HG03196 (cell line): Measurements from ENCODE around the gene LAMB1.

Source experiments
- ATAC-seq: cut with Tn5 transposase; IDR thresholded peaks from one replicate; pipeline ENCODE4 v1.9.1; 2021; ENCODE audit not compliant: unreplicated experiment

The LAMB1 gene

DNA sequence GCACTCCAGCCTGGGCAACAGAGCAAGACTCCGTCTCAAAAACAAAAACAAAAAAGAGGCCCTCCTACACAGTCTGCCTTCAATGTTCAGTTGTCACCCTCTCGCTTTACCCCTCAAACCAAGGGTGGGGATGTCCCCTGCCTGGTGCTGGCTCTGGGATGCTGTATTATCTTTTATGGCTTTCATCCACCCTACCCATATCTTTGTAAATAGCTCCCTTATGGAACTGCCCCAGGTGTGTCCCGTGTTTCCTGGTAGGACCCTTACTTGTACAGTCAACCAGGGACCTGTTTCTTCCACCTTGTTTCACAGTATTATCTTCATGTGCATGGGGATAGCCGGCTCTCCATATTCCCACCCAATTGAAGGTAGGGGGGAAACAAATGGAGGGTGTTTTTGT is 15.7 kb upstream of the LAMB1 start:
- no peak for ATAC-seq

DNA sequence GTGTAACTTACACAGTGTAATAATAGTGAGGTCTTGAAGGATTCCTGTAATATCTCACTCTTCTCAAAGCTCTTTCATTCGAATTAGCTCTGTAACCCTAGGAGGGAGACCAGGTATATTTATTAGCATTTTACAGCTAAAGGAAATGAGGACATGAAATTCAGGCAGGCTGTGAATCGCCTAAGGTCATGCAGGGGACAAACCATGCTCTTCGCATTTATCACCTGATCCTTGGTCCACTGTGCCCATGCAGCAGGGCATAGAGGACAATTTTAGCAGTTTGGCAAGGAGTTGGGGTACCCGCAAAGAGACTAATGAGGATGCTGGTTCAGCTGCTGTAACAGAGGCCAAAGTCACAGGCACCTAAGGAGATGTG is 14.8 kb upstream of the LAMB1 start:
- no peak for ATAC-seq

DNA sequence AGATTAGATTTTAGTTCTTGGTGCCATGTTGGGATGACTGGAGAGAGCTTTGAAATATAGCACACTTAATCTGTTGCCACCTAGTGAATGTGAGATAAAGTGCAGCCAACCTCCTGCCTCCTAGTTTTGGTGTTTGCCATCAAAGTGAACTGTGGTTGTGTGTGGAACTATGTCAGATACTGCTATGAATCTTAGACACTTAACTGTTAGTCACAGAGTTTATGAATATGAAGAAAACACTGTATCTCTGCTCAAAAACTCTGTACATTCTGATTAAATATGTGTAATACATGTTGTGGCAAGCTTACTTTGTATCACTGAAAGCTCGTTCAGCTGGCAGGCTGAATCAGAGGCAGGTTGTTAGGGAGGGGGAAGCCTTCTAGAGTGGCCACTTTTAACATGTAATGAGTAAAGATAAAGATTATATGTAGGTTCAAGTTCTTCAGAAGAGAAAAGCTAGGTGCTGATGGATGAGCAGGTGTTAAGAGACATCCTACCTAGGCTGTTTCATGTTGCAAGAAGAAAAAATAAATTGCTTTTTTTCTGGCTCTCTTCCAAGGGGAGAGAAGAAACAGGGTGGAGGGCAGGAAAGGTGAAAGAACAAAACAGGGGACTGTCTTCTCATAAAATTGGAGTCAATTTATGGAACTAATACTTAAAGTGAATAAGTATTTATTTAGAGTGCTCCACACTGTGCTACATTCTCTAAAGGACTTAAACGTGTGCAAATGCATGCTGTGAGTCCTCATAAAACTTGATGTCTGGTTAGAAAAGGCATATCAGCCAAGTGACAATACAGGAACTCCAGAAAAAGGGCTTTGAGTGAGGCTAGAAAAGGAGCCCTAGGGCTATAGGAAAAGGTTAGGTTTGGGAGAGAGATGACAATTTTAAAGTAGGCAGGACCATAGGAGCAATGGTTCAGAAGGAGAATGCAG is 14.1 kb upstream of the LAMB1 start:
- no peak for ATAC-seq

DNA sequence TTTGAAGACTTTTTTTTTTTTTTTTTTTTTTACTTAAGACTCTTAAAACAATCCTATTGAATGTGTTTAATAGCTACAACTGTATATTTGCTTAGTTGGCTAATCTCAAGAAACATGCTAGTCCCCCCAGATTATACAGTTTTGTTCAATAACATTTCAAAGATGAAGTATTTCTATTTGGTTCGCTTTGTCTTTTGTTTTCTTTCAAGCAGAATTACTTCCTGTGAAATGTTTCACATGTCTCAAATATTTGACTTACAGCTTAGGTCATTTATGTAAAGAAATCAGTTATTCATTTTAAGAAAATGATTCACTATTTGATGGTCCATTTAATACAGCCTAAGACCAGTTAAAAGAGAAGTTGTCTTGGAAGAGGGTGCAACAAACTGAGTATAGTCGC is 12.8 kb upstream of the LAMB1 start:
- no peak for ATAC-seq

DNA sequence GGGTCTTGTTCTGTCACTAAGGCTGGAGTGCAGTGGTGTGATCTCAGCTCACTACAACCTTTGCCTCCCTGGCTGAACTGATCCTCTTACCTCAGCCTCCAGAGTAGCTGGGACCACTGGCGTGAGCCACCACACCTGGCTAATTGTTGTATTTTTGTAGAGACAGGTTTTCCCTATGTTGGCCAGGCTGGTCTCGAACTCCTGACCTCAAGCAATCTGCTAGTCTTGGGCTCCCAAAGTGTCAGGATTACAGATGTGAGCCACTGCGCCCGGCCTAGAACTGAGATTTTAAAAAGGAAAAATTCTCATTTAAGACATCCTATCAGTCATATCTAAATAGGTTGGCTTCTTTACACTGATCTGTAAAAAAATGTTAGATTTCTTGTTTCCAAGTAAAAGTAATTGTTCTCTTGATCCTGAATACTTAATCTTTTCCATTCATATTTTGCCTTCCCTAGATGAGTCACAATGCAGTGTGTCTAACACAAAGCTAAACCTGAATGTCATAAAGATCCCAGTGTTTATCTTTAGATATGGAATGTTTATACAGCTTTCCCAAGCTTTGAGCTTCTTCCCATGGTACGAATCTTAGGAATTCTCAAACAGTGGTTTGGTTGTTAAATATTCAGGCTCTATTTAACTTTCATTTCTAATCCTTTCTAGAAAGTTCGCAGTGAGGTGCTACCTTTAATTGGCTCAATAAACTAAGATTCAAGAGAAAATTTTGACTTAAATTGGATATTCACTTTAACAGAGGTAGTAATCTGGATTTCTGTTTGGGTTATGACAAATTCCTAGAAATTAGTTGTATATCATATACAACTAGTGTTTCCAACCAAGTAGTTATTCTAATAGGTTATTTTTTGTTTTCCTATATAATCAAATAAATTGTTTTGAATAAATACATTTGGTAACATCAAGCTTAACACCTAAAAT is 12.1 kb upstream of the LAMB1 start:
- ATAC-seq = no peak

DNA sequence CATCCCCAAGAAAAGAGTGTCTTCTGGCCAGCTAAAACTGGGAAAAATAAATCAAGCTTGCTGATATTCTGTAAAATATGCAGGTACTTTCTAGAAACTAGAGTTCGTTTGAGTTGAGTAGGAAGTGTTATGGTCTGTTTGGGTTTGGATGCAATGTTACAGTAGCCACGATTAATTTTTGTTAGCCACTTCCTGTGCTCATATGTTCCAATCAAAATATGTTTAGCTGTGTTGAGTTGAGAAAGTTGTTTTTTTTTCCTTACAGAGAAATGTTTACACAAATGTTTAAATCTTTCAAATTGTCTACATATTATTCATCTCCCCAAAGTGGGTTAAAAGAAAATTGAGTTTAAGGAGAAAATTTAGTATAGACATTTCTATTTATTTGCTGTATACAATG is 11.3 kb upstream of the LAMB1 start:
- ATAC-seq = no peak

DNA sequence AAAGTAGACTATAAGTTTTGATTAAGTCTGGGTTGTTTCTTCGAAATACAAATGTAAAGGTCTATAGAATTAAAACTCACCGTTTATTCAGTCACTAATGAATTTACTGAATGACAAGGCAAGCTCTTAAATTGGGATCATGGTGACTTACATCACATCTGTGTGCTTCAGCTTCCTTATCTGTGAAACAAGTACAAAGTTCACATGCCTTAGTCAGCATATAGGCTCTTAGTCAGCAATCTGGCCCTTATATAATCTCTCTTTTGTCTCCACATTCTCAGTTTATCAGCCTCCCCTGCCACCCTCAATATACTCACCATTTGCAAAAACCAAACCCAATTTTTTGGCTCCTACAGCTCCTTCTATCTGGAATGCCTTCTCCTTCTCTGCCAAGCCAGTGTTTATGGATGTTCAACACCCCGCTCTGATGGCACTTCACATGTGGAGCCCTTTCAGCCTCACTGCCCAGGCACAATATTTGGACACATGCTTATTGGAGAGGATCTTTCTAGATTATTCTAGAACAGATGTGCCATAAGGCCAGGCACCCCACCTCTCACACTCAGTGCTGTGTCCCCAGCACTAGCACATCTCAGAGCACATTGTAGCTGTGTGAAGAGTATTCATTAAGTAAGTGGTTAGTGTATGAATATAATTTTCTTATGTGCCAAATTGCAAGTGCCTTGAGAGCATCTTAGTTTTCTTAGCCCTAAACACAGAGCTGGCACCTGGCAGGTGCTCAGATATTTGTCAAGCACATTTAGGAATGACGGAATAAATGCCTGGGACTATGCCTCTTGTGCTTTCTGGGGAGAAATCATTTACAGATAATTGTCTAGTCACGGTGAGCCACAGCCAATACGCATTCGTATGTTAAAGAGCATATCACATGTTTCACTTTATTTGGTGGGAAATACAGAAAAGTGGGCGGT is 9.8 kb upstream of the LAMB1 start:
- ATAC-seq = no peak

DNA sequence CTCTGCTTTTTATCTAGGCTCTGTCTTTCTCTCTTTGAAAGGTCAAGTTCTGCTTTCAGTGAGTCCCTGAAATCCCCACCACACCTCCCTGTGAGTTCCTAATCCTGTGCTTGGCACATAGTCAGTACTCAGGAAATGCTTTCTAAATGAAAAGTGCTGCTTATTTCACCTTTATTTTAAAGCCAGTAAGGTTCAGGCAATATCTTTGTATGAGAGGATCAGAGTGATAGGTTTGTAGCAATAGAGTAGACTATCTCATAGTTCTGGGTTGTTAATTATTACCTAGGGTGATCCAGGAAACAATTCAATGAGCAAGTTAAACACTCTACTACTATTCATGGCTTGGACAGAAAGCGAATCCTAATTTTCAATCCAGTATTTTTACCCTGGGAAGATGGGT is 7.4 kb upstream of the LAMB1 start:
- ATAC-seq = no peak

DNA sequence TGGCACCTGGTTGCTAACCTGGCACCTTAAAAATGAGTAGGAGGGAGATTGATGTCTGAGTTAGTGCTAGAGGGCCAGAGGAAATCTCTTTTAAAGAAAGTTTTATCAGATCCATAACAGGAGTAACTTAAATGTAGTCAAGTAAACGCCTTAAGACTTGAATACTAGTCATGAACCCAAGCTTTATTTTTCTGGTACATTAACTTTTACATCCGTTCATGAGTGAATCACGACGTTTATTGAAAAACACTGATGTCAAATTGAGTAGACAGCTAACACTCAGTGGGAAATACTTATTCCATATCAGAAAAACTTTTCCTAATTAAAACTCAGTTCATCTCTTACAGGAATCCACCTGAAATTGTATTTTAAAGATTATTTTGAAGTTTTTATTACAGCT is 6.9 kb upstream of the LAMB1 start:
- no peak for ATAC-seq

DNA sequence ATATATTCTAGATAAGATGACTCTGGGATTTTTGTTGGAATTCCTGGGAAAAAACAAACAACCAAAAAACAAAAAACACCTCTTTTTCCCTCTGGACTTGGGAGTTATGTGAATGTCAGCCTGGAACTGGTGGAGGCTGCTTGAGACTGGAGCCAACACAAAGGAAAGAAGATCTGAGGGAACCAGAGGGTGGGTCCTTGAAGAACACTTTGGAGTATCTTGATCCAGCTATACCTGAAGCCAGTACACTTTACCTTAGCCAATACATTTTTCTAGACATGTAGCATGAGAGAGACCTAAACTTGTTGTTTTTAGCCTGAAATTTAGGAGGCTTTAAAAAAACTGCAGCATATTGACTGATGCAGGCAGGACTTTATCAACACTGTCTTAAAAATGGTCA is 5.9 kb upstream of the LAMB1 start:
- no peak for ATAC-seq

DNA sequence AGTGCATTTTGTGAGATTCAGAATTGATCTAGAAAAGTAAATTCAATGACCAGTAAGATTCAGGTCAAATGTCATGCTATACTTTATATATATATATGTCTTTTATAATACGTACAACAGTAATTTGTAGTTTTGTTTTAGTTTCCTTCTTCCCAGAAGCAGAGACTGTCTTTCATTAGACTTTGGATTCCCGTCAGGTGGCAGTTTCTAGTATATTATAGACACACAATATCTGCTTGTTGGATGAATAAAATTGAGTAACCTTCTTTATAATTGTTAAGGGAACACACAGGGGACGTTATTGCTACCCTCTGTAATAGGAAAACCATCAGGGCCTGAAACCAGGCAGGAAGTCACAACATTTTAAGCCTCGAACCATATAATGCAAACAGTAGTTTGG is 5.3 kb upstream of the LAMB1 start:
- no peak for ATAC-seq

DNA sequence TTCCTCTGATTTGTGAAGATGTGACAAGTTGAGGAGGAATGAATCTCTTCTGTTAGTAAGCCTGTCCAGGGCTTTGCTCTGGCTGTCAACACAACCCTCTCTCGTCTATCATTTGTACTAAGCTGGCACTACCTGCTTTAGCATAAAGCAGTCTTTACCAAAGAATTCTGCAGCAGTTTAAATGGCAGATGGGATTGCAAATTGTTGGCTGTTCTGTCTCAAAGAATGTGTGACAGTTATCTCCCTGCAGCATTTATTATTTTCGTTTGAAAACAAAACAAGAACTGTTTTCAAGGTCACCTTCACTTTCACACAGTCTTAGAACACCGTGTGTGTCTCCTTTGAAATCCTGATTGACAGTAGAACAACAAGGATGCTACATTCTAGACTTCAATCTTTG is 4.8 kb upstream of the LAMB1 start:
- ATAC-seq = no peak

DNA sequence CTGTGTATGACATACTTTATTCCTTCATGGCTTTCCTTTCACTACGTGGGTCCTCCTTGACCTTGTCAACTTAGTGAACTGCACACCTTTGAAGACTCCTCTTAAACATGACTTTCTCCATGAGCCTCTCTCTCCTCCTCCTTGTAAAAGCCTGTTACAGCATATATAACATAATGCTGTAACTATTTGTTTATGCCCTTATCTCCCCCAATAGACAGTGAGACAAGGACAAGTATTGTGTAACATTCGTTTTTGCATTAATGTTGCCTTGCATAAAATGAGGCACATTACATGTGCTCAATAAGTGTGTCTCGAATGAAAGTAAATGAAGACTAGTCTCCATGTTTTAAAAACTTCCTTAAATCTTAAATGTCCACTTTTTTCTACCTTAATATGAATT is 4.3 kb upstream of the LAMB1 start:
- no peak for ATAC-seq

DNA sequence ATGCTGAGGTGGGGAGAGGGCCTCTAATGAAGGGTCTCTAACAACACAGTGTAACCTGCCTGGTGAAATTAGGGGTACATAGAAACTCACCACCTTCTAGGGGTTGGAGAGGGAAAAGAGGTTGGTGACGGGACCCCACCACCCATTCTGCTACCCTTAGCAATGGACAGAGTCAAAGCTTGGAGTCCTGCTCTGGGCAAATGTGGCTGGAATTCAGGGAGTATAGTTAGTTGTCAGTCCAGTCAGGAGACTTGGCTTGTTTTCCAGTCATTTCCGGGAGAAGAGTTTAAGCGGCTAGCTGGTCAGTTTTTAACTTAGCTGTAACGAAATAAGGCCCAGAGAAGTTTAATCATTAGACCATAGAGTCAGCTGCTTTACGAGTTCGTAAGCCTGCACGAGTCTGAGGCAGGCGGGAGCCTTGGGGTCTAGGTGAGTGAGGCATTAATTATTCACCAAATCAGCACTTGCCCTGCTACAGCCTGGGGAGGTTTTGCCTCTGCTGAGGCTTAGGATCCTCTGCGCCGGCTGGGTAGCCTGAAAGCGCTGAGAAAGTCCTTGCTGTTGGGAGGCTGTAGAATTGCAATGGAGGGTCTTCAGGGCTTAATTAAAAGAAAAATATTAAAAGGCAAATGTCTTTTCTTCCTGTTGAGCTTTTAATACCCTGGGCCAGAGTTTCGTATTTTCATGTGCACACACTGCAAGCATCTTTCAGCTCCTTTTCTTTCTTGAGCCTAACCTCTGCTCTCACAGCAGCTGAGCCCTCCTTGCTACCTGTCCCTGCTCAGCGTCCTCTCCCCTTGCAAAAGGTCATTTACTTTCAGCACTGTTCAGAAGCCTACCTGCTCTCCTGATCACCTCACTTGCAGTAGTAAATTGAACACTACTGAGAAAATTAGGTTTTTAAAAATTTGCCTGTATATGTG is 1.5 kb upstream of the LAMB1 start:
- no peak for ATAC-seq

DNA sequence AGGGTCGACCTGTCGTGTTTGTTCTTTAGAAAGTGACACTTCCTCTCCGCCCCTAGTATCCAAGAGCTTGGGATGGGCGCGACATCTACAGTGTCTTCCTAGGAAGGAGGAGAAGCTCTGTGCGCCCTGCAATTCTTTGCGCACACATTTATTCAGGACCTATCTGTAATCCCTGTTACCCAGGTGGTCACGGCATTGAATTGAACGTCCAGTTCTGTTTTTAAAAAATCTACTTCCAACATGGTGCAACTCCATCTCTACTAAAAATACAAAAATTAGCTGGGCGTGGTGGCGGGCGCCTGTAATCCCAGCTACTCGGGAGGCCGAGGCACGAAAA is 606 bp upstream of the LAMB1 start:
- no peak for ATAC-seq

DNA sequence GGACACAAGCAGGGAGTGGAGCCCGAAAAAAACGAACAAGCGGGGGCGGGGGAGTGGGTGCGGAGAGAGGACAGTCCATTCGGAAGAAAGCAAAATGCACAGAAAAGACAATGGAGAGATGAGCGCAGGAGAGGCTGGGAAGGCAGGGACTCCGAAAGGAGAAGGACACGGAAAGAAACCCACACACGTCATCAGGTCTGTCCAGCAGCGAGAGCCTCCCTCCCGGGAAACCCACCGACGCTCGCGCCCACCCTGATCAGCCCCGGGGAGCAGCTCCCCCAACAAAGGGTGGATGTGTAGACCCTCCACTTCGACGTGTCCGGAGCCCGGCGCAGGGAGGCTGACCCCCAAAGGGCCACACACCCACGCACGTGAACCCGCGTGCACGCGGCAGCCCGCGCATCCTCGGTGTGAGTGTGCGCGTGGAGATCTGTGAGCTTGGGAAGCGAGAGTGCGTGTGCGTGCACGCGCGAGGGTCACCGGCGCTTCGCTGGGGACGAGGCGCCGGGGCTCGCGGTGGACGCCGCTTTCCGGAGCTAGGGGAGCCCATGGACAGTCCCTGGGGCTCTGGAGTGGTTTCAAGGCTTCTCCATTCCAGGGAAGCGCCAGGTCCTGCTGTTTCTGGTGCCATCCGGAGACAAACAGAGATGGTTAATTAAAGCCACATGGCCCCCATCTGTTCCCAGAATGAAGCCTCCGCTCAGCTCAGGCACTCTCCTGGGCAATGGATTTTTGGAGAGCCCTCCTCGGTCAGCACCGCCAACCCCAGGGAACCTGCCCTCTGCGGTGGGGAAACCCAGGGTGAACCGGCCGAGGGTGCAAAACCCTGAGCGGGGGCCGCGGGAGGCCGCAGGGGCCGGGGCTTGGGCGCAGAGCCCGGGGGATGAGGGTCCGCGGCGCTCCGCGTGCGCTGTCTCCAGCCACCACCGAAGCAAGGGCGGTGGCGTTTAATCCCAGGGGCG is 916 bp downstream of the LAMB1 start:
- no peak for ATAC-seq

DNA sequence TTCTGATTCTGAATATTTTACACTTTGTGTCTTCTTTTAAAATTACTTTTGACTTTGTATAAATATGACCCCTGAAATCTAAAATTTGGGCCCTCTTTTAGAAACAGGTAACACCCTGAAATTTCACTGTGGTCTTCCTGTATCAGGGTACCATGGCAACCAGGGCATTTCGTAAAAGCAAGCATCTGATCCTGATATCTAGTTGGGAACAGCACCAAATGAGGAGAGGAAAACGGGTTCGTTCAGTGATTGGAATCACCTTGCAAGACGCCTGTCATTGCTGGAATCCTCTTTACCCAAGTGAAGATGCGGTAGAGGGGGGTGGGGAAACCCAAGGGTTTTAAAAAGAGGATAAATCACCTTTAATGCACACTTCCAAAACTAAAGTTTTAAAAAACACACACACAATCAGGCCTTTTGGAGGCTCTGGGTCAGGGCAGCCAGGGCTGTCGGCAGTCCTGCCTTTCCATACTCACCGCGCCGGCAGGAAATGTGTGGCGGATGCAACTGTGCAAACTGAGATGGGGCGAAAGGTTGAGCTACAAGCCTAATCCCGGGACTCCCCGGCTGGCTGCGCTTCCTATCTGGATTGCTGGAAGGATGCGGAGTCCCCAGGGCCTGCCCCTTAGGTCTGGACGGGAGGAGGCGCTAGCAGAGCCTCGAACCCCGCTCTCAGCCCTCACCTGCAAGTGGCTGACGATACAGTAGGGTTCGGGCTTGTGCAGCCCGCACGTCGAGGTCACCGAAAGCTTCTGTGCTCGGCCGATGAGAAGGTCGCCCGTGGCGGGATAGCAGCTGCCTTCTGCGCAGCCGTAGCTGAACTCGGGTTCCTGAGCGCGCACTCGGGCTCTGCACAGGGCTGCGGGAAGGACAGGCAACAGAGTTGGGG is 1.8 kb downstream of the LAMB1 start:
- no peak for ATAC-seq
